Subcutaneous abdominal adipose tissue (tissue), 5 donors: Measurements from ENCODE around the gene GLYATL2.

ENCODE experiments used
- H3K27ac ChIP-seq: one replicate; pipeline ENCODE4 v1.7.0; 2013; ENCODE audit warnings: low read depth, mild to moderate bottlenecking, inconsistent platforms, low read length, moderate library complexity
- H3K27me3 ChIP-seq, 5 donors: one replicate each; pipeline ENCODE4 v1.7.0; 2013; ENCODE audit warnings: low read length in 5 of 5, inconsistent platforms in 1 of 5; ENCODE audit not compliant: control insufficient read depth in 5 of 5, insufficient read depth in 4 of 5
- H3K36me3 ChIP-seq, 5 donors: one replicate each; pipeline ENCODE4 v1.7.0; 2013; ENCODE audit warnings: low read length in 5 of 5; ENCODE audit not compliant: control insufficient read depth in 5 of 5, insufficient read depth in 5 of 5
- H3K4me1 ChIP-seq, 5 donors: one replicate each; pipeline ENCODE4 v1.7.0; 2013; ENCODE audit warnings: low read length in 5 of 5, mild to moderate bottlenecking in 3 of 5, moderate library complexity in 1 of 5; ENCODE audit not compliant: control insufficient read depth in 5 of 5, insufficient read depth in 5 of 5
- H3K4me3 ChIP-seq, 5 donors: one replicate each; pipeline ENCODE4 v1.7.0; 2013; ENCODE audit warnings: low read length in 5 of 5, low read depth in 1 of 5
- H3K9ac ChIP-seq, 5 donors: one replicate each; pipeline ENCODE4 v1.7.0; 2013; ENCODE audit warnings: low read length in 5 of 5, mild to moderate bottlenecking in 4 of 5, moderate library complexity in 3 of 5
- H3K9me3 ChIP-seq, 5 donors: one replicate each; pipeline ENCODE4 v1.7.0; 2013; ENCODE audit warnings: low read length in 5 of 5; ENCODE audit not compliant: control insufficient read depth in 5 of 5
- donor health status: healthy.
- donor health status: healthy.
- donor health status: healthy.
- donor health status: healthy.
- donor health status: healthy.

GLYATL2 gene

DNA sequence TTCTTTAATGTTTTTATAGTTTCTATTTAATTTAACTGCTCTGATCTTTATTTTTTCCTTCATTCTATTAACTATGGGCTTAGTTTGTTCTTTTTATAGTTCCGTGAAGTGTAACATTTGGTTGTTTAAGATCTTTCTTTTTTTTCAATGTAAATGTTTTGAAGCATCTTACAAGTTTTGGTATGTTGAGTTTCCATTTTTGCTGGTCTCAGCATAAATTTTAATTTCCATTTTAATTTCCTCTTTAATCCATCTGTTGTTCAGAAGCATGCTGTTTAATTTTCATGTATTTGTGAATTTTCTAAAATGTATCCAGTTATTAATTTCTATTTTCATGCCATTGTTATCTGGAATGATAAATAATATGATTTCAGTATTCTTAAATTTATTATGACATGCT, 17.0 kb upstream of the GLYATL2 start:
- no peaks in the 10 kb centered on the region for H3K36me3 ChIP-seq
- H3K27me3 ChIP-seq, result no peaks in the 10 kb centered on the region
- no peak overlapping the region for H3K4me3 ChIP-seq
- H3K27ac ChIP-seq, result no peak overlapping the region
- no peaks in the 10 kb centered on the region for H3K4me1 ChIP-seq
- peaks cover 0 to 11% (median 6%) of the 10 kb centered on the region in 5 donors for H3K9me3 ChIP-seq
- no peak overlapping the region for H3K9ac ChIP-seq

DNA sequence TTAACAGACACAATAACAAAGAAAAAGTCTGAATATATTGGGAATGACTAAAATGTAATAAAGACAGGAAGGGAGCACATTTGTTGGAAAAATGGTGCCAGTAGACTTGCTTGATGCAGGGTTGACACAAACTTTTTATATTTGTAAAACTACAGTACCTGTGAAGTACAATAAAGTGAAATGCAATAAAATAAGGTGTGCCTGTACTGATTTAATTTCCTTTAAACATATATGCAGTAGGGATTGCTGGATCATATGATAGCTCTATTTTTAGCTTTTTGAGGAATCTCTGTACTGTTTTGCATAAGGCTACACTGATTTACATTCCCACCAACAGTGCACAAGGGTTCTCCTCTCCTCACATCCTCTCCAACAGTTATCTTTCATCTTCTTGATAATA, 12.3 kb upstream of the GLYATL2 start:
- H3K36me3 ChIP-seq, result no peaks in the 10 kb centered on the region
- no peak overlapping the region for H3K27ac ChIP-seq
- no peak overlapping the region for H3K9ac ChIP-seq
- no peaks in the 10 kb centered on the region for H3K9me3 ChIP-seq
- no peak overlapping the region for H3K4me3 ChIP-seq
- H3K4me1 ChIP-seq, result no peaks in the 10 kb centered on the region
- no peaks in the 10 kb centered on the region for H3K27me3 ChIP-seq

DNA sequence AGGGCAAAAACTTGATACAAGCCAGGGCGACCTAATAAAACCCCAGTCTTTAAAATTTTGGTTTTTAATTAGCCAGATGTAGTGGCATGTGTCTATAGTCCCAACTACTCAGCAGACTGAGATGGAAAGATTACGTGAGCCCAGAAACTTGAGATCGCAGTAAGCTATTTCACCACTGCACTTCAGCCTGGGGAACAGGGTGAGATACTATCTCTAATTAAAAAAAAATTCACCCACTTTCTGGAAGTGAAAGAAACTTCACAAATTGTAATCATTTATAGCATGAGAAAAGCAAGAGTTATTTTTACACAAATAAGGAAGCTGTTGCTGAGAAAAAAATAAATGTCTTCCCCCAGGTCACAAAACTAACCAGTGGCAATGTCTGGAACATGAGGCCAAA, 882 bp upstream of the GLYATL2 start:
- no peak overlapping the region for H3K9ac ChIP-seq
- no peaks in the 10 kb centered on the region for H3K9me3 ChIP-seq
- H3K4me1 ChIP-seq, result no peaks in the 10 kb centered on the region
- H3K27ac ChIP-seq, result no peak overlapping the region
- no peaks in the 10 kb centered on the region for H3K36me3 ChIP-seq
- no peaks in the 10 kb centered on the region for H3K27me3 ChIP-seq
- H3K4me3 ChIP-seq, result no peak overlapping the region

DNA sequence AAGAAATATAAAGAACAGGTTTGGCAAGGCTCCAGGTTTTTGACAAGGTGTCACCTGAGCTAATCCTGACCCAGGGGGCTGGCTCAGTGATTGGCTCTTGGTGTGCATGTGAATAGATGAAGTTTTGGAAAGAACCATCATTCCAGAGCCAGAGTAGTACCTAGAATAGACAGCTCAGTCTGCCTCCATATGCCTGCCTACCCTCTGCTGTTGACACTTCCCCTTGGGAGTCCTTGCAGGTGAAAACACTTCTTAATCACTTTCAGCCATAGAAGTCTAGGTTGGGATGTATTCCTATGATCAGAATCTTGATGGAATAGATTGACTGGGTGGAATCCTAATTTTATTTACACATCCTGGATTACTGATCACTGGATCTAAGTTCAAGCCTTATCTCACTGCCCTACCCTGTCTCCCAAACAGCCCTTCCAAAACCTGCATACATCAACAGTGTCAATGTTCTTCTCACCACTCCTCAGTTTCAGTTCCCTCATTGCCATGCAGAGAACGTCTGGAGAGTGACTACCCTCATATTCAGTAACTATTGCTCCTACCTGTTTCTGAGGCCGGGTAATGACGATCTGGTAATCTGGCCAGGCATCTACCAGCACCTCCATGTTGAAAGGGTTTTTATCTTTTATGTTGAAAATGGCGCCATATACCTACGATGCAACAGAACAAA, 6.7 kb downstream of the GLYATL2 start:
- no peak overlapping the region for H3K4me3 ChIP-seq
- no peaks in the 10 kb centered on the region for H3K27me3 ChIP-seq
- no peaks in the 10 kb centered on the region for H3K4me1 ChIP-seq
- no peak overlapping the region for H3K9ac ChIP-seq
- no peaks in the 10 kb centered on the region for H3K9me3 ChIP-seq
- H3K36me3 ChIP-seq, result no peaks in the 10 kb centered on the region
- no peak overlapping the region for H3K27ac ChIP-seq

DNA sequence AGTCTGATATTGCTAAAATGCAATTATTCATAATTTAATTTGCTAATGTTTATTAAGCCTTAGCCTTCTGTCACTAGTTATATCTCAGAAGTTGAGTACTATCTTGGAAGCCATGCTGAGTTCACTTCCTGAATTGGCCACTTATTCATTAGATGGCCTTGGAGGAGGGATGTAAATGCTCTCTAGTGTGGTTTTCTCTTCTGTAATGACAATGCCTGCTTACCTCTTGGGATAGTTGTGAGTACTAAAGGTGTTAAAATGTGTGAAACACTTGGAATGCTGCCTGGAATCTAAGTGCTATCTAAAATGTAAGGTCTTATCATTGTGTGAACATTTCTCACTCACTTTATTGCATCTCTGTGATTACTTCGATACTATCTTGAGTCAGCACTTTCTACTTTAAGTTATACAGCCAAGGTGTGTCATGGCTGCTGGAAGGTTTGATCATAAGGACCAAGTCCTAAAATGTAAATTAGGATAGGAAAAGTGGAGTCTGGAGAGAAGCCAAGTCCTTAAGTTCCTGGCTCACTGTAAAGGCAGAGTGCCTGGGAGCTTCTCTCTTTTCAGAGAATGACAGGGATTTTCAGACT, 12.4 kb downstream of the GLYATL2 start:
- H3K27ac ChIP-seq, result no peak overlapping the region
- H3K4me3 ChIP-seq, result no peak overlapping the region
- no peaks in the 10 kb centered on the region for H3K36me3 ChIP-seq
- H3K9ac ChIP-seq, result no peak overlapping the region
- peaks cover 0 to 6% (median 2%) of the 10 kb centered on the region in 5 donors for H3K27me3 ChIP-seq
- no peaks in the 10 kb centered on the region for H3K4me1 ChIP-seq
- no peaks in the 10 kb centered on the region for H3K9me3 ChIP-seq

DNA sequence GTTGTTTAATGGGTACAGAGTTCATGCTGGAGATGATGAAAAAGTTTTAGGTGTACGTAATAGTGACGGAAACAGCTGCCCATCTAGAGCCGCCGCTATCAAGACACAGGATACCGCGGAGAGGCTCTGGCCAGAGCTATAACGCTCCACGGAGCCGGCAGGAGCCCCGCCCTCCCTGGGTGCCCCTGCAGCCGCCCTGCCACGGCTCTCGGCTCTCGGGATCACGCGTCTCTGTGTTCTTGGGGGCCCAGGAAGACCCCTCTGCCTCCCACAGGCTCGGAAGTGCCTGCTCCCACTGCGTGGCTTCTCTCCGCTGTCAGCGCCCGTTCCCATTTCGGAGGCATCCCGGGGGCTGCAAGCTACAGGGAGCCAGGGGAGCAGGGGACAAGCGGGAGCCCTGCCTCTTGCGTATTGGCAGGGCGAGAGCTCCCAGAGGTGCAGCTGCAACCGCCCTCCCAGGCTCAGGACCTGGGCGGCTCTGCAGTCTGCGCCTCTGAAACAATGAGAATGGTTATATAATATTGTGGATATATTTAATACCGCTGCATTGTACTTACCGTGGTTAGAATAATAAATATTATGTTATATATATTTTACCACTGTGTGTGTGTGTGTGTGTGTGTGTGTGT, 13.7 kb downstream of the GLYATL2 start:
- no peaks in the 10 kb centered on the region for H3K36me3 ChIP-seq
- no peaks in the 10 kb centered on the region for H3K4me1 ChIP-seq
- H3K4me3 ChIP-seq, result no peak overlapping the region
- no peak overlapping the region for H3K9ac ChIP-seq
- peaks cover 0 to 6% (median 2%) of the 10 kb centered on the region in 5 donors for H3K27me3 ChIP-seq
- H3K27ac ChIP-seq, result no peak overlapping the region
- H3K9me3 ChIP-seq, result peaks cover 0 to 8% (median 2%) of the 10 kb centered on the region in 5 donors

DNA sequence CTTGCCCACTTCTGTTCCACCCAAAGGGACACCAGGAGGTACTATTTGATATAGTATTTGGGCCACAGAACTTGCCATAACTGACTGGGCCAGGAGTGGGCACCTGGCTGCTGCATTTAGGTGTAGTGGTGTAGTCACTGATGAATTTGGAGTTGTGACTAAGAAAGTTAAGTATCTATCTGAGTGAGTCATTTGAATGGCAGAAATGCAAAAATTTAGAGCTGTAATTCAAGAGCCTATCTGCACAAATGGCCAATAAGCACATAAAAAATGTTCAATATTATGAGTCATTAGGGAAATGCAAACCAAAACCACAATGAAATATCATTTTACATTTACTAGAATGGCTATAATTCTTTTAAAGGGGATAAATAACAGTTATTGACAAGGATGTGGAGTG, 14.7 kb downstream of the GLYATL2 start:
- Histone ChIP-seq H3K9ac (no peak overlapping the region), H3K4me1 (no peaks in the 10 kb centered on the region), H3K27ac (no peak overlapping the region), H3K36me3 (no peaks in the 10 kb centered on the region), H3K9me3 (peaks cover 0 to 8% (median 2%) of the 10 kb centered on the region in 5 donors), H3K27me3 (peaks cover 0 to 6% (median 2%) of the 10 kb centered on the region in 5 donors), H3K4me3 (no peak overlapping the region)

DNA sequence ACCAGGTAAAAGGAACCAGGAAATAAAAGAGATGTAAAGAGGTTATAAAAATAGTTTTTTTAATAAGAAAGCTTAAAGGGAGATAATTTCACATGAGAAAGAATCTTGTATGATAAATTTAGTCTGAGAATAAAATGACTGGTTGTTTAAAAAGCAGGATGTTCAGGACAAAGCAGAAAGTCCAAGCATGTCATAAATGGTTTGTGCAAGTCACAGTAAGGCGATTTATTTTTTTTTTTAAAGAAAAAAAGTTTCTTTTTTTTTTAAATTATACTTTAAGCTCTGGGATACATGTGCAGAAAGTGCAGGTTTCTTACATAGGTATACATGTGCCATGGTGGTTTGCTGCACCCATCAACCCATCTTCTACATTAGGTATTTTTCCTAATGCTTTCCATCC, 30.8 kb downstream of the GLYATL2 start:
- no peak overlapping the region for H3K4me3 ChIP-seq
- no peaks in the 10 kb centered on the region for H3K4me1 ChIP-seq
- peaks cover 0 to 29% (median 15%) of the 10 kb centered on the region in 5 donors for H3K9me3 ChIP-seq
- no peaks in the 10 kb centered on the region for H3K27me3 ChIP-seq
- no peak overlapping the region for H3K9ac ChIP-seq
- H3K27ac ChIP-seq, result no peak overlapping the region
- no peaks in the 10 kb centered on the region for H3K36me3 ChIP-seq

DNA sequence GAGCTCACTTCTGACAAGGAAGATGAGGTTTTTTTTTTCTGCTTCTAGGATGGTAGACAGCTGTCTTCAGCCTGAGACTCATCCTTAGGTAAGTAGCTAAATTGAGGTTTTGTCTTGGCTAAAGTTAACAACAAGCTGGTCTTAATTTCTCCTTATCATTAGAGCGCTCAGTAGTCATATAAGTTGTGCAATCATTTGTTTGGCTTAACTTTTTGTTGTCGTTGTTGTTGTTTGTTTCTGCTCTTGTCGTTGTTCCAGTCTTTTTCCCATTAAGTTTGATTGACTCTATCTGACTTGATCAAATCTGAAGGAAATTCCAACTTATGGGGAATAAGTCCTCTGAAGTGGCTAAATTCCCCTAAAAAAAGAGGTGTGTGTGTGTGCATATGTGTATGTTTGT, 33.0 kb downstream of the GLYATL2 start:
- Histone ChIP-seq H3K27ac (no peak overlapping the region), H3K36me3 (no peaks in the 10 kb centered on the region), H3K9me3 (peaks cover 0 to 29% (median 15%) of the 10 kb centered on the region in 5 donors), H3K4me3 (no peak overlapping the region), H3K27me3 (no peaks in the 10 kb centered on the region), H3K4me1 (no peaks in the 10 kb centered on the region), H3K9ac (no peak overlapping the region)

DNA sequence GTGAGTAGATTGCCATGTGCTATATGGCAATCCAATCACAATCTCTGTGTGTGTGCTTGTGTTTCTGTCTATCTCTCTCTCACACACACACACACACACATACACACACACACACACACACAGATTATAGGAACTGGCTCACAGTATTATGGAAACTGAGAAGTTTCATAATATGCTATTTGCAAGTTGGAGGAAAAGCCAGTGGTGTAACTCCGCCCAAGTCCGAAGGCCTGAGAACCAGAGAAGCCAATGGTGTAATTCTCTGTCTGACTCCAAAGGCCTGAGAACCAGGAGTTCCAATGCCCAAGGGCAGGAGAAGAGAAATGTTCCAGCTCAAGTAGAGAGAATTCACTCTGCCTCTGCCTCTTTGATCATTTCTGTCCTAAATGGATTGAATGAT, 37.2 kb downstream of the GLYATL2 start:
- no peaks in the 10 kb centered on the region for H3K36me3 ChIP-seq
- H3K4me1 ChIP-seq, result no peaks in the 10 kb centered on the region

More for the DNA sequence above, 37.2 kb downstream of the GLYATL2 start:
- Histone ChIP-seq H3K9ac (no peak overlapping the region), H3K27me3 (no peaks in the 10 kb centered on the region), H3K9me3 (peaks cover 0 to 4% (median 0%) of the 10 kb centered on the region in 5 donors), H3K27ac (no peak overlapping the region), H3K4me3 (no peak overlapping the region)
